ENCODE results near the gene CTBP1. TPM values are rescaled to one million over a fixed set of nuclear protein-coding genes. Genes with fewer than 3 reads are reported as not detected.

The CTBP1 gene
- total and polyA plus RNA-seq, 2 donors (not counting 1 experiment from before 2014, with no cell fraction given) = 212 to 343 TPM

- Histone ChIP-seq H3K27ac (ENCODE audit: low read length in 2 of 2) (no peak overlapping the region), H3K27me3 (replicated peaks in 1 of 4; ENCODE audit: control extremely low read depth in 1 of 4, control insufficient read depth in 3 of 4, insufficient read depth in 4 of 4, low read length in 3 of 4) (peaks cover 0 to 30% (median 14%) of the 10 kb centered on the region in 4 experiments), H3K4me2 (replicated peaks; ENCODE audit: low read depth, low read length, poor library complexity, severe bottlenecking) (no peak overlapping the region), H3K9me3 (ENCODE audit: control extremely low read depth in 1 of 3, control insufficient read depth in 2 of 3, insufficient read depth in 1 of 3, low read length in 2 of 3) (peaks cover 0 to 23% (median 0%) of the 10 kb centered on the region in 3 donors), H3K9ac (ENCODE audit: low read length) (no peak overlapping the region), H3K4me1 (ENCODE audit: control insufficient read depth in 2 of 2, insufficient read depth in 2 of 2, low read length in 2 of 2) (peaks cover 30 to 46% of the 10 kb centered on the region in 2 donors), H4K20me1 (ENCODE audit: control insufficient read depth, insufficient read depth, low read length, poor library complexity, severe bottlenecking) (peaks cover 7% of the 10 kb centered on the region), H3K79me2 (ENCODE audit: control insufficient read depth, insufficient read depth, low read length) (peaks cover 21% of the 10 kb centered on the region), H3K4me3 (ENCODE audit: control extremely low read depth in 1 of 5, extremely low read depth in 1 of 5, insufficient read depth in 1 of 5, low read depth in 2 of 5, low read length in 4 of 5) (no peak overlapping the region), H3K36me3 (replicated peaks in 1 of 2; ENCODE audit: control extremely low read depth in 1 of 2, control insufficient read depth in 1 of 2, extremely low read depth in 1 of 2, insufficient read depth in 2 of 2, low read length in 1 of 2) (no peaks in the 10 kb centered on the region), H2AFZ (ENCODE audit: insufficient read depth, low read depth, low read length, poor library complexity, severe bottlenecking) (no peak overlapping the region)
- CTCF ChIA-PET = interaction anchor here (2.8 kb wide), 1 partner anchor 99 kb away, joined by 33 read pairs; no protein-coding TSS in a partner anchor
- no peaks in the 10 kb centered on the region for H3K9me3 Mint-ChIP-seq (ENCODE audit: insufficient read depth)
- no peak overlapping the region for H3K27ac Mint-ChIP-seq
- ATAC-seq (ENCODE audit: low read depth) = no peak
- TF ChIP-seq CTCF (IDR thresholded peaks at IDR 0.05) = no peak
- TF ChIP-seq EZH2 (IDR thresholded peaks at IDR 0.05; ENCODE audit: borderline replicate concordance, insufficient read depth, low read depth, low read length, poor library complexity, severe bottlenecking) = no peak
- POLR2A ChIA-PET = no interaction called here
- WGBS (ENCODE audit: insufficient coverage) = 94% methylated on average over 13 of the region's 13 CpGs
- peak overlapping the region; percentile 40 for H3K4me3 Mint-ChIP-seq
- DNase-seq = no peak
- peaks cover 36% of the 10 kb centered on the region for H3K4me1 Mint-ChIP-seq
- intact Hi-C loops (cut with micrococcal nuclease) = no loop called here
- peaks cover 8% of the 10 kb centered on the region for H3K27me3 Mint-ChIP-seq
These were observed 79.2 kb downstream of the CTBP1 start for GRCh38 chr4:1169691-1170096.

GRCh38 chr4:1169171-1169671 is 79.7 kb downstream of the CTBP1 start:
- Histone ChIP-seq H3K9me3 (ENCODE audit: control extremely low read depth in 1 of 3, control insufficient read depth in 2 of 3, insufficient read depth in 1 of 3, low read length in 2 of 3) (peaks cover 0 to 24% (median 0%) of the 10 kb centered on the region in 3 donors), H3K9ac (ENCODE audit: low read length) (no peak overlapping the region), H2AFZ (ENCODE audit: insufficient read depth, low read depth, low read length, poor library complexity, severe bottlenecking) (no peak overlapping the region), H3K4me1 (ENCODE audit: control insufficient read depth in 2 of 2, insufficient read depth in 2 of 2, low read length in 2 of 2) (peaks cover 35 to 50% of the 10 kb centered on the region in 2 donors), H3K36me3 (replicated peaks in 1 of 2; ENCODE audit: control extremely low read depth in 1 of 2, control insufficient read depth in 1 of 2, extremely low read depth in 1 of 2, insufficient read depth in 2 of 2, low read length in 1 of 2) (no peaks in the 10 kb centered on the region), H3K4me2 (replicated peaks; ENCODE audit: low read depth, low read length, poor library complexity, severe bottlenecking) (no peak overlapping the region), H4K20me1 (ENCODE audit: control insufficient read depth, insufficient read depth, low read length, poor library complexity, severe bottlenecking) (peaks cover 7% of the 10 kb centered on the region), H3K4me3 (ENCODE audit: control extremely low read depth in 1 of 5, extremely low read depth in 1 of 5, insufficient read depth in 1 of 5, low read depth in 2 of 5, low read length in 4 of 5) (no peak overlapping the region), H3K27me3 (replicated peaks in 1 of 4; ENCODE audit: control extremely low read depth in 1 of 4, control insufficient read depth in 3 of 4, insufficient read depth in 4 of 4, low read length in 3 of 4) (peaks cover 0 to 30% (median 14%) of the 10 kb centered on the region in 4 experiments), H3K27ac (ENCODE audit: low read length in 2 of 2) (no peak overlapping the region), H3K79me2 (ENCODE audit: control insufficient read depth, insufficient read depth, low read length) (peaks cover 25% of the 10 kb centered on the region)
- Mint-ChIP-seq H3K27ac (peak overlapping the region; percentile 13), H3K9me3 (ENCODE audit: insufficient read depth) (no peaks in the 10 kb centered on the region), H3K4me1 (peaks cover 40% of the 10 kb centered on the region), H3K27me3 (peaks cover 8% of the 10 kb centered on the region), H3K4me3 (peak overlapping the region; percentile 40)
- ChIA-PET POLR2A (interaction anchor here (1.0 kb wide), 1 partner anchor 79 kb away, joined by 3 read pairs; no protein-coding TSS in a partner anchor), CTCF (interaction anchor here (1.0 to 2.8 kb wide), 2 partner anchors 18 to 100 kb away, joined by 3 to 33 read pairs; no protein-coding TSS in a partner anchor)
- DNase-seq (peak; percentile 33), ATAC-seq (ENCODE audit: low read depth) (no peak)
- 95% methylated on average over 17 of the region's 17 CpGs for WGBS (ENCODE audit: insufficient coverage)
- intact Hi-C loops (cut with micrococcal nuclease) = no loop called here
- TF ChIP-seq EZH2 (IDR thresholded peaks at IDR 0.05; ENCODE audit: borderline replicate concordance, insufficient read depth, low read depth, low read length, poor library complexity, severe bottlenecking) (no peak), CTCF (IDR thresholded peaks at IDR 0.05) (no peak)
